ENCODE results near the gene NDE1.

- TF ChIP-seq CTCF (conservative IDR thresholded peaks at IDR 0.05 in 1 of 2, IDR thresholded peaks at IDR 0.05 in 1 of 2; ENCODE audit: extremely low read depth in 1 of 2, insufficient read depth in 1 of 2, low read depth in 1 of 2, low read length in 2 of 2) (no peak), EZH2 (IDR thresholded peaks at IDR 0.05; ENCODE audit: borderline replicate concordance, low read length) (no peak)
Measured at GRCh38 chr16:15613676-15614075, 36.4 kb upstream of the NDE1 start.

All from mammary epithelial cell (primary cell).